GM19397 (cell line): Measurements from ENCODE around the gene BCKDHB.
A peak's percentile ranks its signal among the peaks of the same experiment; 100 is the strongest.
"Not testable (repeated sequence)": the region's sequence is repeated elsewhere in the genome, so short reads cannot be mapped to it uniquely, and the experiment has no call there.

Experiments used
- ATAC-seq: cut with Tn5 transposase; IDR thresholded peaks from one replicate; pipeline ENCODE4 v1.9.1; 2021; ENCODE audit warnings: mild to moderate bottlenecking, moderate library complexity; ENCODE audit not compliant: unreplicated experiment

BCKDHB gene

DNA sequence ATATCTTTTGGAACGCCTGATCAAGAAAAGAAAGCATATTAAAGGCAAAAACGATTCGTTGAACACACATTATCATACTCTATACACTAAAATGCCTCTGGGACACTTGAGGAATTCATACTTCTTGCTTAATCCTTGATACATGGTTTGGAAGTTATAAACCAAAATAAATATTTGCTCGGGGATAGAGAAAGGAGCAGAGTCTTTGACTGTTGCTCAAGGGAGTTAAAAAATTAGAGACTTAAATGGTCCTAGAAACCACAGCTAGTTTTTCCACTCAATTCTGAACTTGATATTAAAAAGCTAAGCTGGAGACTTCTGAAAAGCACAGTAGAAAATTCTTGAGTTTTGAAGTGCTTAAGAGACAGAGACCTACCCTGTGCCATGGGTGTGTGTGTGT lies 98.9 kb downstream of the BCKDHB start:
- no peak for ATAC-seq

DNA sequence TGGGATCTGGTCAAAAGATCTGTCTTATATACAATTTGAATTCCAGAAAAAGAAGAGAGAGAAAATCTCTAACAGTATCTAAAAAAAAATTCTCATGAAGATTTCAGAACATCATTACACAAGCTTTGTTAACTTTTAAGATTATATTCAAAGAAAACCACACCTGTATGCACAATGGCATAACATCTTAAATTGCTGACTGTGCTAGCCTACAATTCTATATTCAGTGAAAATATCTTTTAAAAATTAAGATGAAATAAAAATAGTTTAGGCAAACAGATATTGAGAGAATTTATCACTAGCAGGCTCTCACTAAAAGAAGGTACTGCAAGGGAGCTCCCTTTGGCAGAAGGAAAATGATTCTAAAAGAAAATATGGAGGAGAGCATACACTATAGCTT lies 100.3 kb downstream of the BCKDHB start:
- no peak for ATAC-seq

DNA sequence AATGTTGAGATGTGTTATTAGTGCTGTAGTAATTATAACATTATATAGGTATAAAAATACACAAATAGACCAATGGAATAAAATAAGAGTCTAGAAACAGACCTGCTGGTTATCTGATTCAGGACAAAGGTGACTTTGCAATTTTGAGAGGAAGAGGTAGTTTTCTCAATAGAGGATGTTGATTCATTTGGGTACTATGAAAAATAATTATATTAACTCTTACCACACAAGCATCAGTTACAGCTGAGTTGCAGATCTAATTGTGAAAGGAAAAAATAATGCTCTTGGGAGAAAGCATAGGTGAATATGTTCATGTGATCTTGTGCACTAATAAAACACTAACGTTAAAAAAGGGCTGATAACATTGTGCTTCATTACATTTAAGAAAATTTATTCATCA lies 103.0 kb downstream of the BCKDHB start:
- no peak for ATAC-seq

DNA sequence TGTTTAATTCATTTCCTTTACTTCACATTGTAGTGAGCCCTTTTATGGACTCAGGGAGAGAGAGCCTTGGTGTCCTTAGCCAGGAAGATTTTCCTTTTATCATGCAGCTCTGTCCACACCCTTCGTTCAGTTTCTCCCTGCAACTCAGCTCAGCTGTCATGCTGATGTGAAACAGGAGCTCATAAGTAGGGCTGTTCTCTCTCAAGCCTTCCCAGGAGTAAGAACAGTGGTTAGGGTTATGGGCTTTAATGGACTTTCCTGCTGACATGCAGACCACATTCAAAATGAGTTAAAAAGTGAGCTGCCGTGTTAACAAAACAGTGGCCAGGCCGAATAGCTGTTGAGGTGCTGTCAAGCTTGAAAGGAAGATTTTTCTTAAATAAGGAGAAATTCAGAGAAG lies 104.1 kb downstream of the BCKDHB start:
- no peak for ATAC-seq

DNA sequence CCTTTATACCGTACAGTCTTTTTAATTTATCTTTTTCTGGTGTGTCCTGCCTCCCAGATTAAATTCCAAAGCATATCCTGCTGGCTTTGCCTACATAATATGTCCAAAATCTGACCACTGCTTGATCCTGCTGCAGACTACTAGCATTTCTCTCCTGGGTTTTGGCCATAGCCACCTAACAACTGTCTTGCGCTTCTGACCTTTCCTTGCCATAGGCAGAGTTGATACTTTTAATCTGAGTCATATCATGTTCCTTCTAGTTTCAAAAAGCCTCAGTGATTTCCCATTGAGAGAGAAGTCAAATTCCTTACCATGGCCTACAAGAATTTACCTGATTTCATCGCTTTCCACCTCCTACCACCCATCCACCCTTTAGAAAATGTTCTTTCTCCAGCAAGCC lies 104.8 kb downstream of the BCKDHB start:
- ATAC-seq: no peak

DNA sequence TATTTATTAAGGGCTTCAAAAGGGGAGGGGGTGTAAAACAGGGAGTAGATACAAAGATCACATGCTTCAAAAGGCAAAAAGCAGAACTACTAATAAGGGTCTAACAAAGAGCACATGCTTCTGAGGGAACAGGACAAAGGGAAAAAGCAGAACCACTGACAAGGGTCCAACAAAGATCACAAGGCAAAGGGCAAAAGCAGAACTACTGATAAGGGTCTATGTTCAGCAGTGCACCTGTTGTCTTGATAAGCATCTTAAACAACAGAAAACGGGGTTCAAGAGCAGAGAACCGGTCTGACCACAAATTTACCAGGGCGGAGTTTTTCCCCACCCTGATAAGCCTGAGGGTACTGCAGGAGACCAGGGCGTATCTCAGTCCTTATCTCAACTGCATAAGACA lies 105.4 kb downstream of the BCKDHB start:
- not testable (repeated sequence) for ATAC-seq

DNA sequence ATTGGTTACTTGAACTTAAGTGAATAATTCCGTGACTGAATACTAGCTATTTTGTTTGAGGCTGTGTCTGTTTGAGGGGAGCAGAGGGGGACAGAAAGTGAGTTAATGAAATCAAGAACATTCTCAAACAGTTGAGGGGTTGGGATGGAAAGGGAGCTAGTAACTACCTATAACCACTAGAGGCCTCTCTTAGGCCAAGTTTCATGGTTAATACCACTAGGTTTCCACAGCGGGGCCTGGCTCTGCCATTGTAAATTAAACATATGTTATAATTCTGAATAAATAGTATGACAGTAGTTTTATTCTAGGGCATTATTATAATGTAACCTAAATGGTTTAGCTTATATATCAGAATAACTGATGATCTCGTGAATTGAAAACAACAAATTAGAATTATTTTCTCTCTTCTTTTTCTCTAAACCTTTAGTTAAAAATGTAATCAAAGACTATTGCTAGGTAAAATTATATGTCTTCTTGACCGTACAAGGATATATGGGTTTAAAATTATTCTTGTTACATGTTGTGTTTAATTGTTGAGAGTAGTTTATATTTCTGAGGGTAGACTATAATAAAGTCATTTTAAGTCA lies 108.1 kb downstream of the BCKDHB start:
- ATAC-seq: peak; percentile 81

DNA sequence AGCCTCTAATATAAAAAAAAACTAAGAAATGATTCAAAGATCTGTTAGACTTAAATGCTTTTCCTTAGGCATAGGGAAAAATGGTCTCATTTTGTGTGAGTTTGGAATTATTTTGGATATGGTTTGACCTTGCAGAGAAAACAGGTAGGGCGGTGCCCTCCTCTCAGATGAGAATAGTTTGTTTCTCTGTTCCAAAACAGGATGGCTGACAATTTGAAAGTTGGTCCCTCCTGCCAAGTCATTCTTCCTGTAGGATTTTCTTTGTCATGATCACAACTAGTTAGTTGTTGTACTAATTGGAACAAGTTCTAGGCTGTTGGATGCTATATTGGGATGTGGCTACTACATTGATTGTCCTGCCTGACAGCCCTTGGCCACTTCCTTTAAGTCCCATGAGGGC lies 108.6 kb downstream of the BCKDHB start:
- no peak for ATAC-seq

DNA sequence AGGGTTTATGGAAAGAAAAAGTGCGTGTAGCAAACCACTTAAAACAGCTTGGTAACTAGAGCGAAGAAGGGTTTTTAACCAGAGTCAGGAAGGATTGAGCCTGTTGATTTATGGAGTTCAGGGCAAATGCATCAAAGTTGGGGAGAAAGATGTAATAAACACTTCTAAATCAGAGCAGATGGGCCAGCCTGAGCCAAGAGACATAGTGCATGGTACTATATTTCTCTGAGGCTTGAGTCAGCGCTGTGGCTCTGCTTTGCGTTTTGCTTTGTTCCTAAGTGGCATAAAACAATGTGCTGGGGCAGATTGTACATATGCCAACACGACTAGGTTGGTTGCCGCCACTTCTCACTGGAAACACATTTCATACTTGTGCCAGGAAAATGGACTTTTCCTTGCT lies 111.3 kb downstream of the BCKDHB start:
- no peak for ATAC-seq

DNA sequence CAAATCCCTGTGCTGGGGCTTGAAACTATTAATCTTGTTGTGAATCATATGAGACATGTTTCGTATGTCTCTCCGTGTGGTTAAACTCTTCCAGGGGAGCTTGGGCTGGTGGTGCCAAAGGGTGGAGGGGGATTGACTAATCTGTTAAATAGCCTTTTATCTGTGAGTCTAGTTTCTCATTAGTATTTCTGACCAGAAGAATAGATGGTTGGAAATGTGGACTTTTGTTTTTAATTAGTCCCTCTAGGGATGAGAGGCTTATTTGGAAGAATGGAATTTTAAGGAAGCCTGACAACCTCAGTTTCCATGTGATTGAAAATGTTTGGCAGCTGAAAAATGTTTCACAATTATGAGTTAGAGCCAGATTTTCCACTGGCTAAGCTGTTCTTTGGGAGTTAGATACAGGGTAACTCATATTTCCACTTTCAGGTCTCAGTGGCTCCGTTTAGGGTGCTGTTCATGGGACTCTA lies 117.3 kb downstream of the BCKDHB start:
- no peak for ATAC-seq

DNA sequence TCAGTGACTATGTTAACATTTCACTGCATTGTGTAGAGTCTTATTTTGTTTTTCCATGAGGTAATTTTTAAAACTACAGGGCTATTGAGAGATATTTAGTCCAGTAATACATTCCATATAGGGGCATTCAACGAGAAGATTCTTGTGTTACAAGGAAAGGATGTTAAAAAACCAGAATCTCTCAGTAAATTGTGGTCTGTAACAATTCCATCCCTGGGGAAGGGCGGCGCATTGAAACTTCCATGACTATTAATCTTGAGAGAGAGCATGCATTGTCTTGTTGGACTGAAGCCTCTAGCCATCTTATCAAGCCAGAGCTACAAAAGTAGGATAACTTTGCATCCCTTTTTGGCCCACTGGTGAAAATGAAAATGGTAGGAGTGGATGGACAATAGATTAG lies 119.7 kb downstream of the BCKDHB start:
- no peak for ATAC-seq

DNA sequence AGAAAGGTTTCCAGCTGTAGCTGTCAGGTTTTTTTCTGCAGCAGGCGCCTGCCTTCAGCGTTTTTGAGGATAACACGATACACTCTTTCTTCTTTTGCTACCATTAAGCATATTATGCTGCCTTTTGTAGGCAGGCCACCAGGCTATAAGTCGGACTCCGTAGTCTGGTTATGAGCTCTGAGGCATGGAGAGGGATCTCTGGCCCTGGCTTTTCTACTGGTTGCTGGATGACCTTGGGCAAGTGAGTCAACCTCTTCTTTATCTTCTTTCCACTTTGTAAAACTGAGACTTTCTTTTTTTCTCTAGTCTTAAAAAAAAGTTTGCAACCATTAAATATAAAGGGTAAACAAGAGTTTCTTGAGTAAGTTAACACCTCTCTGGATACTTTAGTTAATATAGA lies 120.2 kb downstream of the BCKDHB start:
- ATAC-seq: no peak

DNA sequence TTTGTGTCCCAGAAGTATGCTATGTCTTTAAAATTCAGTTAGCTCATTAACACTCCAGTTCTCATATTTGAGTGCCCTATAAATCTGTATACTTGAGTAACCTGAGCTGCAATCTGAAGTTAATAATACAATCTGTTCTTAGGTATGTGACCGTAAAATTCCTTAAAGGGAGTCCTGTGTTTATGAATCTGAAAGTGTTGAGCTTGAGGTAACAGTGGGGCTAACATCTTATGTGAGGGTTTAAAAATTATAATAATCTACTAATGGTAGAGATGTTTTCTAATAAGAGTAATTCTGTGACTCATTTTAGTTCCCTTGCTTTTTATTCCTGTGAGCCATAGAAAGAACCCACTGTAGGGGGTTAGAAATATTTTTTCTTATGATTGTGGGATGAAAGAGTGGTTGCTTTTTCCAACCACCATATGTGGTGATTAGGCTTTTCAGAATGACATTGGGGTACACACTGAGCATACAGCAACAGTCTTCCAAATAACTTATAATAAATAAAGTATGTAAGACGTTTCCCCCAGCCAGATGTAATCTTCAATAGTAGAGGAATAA lies 121.2 kb downstream of the BCKDHB start:
- no peak for ATAC-seq

DNA sequence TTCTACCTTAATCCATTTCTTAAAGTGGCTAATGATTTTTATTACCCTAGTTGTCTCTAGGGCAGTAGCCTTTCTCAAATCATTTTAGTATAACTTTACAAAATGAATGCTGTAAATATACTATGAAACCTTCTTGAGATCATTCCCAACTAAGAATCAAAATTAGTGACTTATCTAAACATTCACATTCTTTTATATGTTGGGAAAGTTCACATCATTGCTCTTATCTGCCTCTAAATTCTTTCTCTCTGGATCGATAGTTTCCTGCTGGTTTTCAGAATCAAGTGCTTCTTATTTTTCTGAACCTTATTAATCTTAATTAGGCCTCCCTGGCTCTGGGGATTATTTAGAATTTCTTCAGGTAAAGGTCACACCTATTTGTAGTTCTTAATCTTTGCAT lies 126.8 kb downstream of the BCKDHB start:
- ATAC-seq: no peak

DNA sequence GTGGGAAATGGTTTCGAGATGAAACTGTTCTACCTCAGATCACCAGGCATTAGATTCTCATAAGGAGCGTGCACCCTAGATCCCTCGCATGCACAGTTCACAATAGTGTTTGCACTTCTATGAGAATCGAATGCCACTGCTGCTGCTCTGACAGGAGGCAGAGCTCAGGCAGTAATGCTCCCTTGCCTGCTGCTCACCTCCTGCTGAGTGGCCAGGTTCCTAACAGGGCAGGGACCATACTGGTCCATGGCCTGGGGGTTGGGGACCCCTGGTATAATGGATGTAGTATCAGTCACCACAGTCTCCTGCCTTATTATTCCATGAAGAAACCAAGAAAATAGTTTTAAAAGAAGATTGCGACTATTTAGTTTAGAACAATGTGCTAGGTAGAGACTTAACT lies 127.5 kb downstream of the BCKDHB start:
- ATAC-seq: no peak

DNA sequence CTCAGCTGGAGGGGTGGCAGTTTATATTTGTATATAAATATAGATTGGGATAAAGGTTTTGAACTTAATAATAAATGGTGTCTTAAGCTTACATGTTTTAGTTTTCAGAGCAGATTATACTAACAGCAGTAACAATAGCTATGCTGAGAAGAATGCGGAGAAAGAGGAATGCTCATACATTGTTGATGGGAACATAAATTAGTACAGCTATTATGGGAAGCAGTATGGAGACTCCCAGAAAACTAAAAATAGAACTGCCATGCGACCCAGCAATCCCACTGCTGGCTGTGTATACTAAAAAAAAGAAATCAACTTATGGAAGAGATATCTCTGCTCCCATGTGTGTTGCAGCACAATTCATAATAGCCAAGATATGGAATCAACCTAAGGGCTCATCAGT lies 127.9 kb downstream of the BCKDHB start:
- no peak for ATAC-seq

DNA sequence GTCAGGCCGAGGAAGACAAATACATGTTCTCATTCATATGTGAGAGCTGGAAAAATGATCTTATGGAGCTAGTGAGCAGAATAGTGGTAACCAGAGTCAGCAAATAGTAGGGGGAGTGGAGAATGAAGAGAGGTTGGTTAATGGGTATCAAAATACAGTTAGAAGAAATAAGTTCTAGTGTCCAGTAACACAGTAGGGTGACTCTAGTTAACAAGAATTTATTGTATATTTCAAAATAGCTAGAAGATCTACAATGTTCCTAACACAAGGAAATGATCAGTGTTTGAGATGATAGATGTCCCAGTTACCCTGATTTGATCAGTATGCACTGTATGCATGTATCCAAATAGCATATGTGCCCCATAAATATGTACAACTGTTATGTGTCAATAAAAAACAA lies 128.4 kb downstream of the BCKDHB start:
- no peak for ATAC-seq

DNA sequence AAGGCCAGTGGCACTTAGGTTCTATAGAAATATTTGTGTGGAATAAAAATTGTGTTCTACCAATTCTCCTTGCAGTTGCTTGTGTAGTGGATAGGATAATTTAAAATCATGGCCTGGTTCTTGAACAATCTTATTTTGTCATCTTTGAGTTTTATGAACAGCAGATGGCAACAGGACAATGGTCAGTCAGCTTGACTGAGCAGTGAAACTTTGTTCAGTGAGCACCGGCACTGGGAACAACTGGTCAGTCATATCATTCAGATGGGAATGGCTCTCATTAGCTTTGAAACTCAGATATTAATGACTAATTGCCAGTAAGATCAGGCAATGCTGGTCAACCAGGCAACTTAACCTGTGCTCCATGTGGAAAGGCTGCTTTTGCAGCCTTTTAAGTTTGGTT lies 129.2 kb downstream of the BCKDHB start:
- no peak for ATAC-seq

DNA sequence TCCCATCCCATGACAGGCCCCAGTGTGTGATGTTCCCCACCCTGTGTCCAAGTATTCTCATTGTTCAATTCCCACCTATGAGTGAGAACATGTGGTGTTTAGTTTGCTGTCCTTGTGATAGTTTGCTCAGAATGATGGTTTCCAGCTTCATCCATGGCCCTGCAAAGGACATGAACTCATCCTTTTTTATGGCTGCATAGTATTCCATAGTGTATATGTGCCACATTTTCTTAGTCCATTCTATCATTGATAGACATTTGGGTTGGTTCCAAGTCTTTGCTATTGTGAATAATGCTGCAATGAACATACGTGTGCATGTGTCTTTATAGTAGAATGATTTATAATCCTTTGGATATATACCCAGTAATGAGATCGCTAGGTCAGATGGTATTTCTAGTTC lies 132.3 kb downstream of the BCKDHB start:
- ATAC-seq: not testable (repeated sequence)

DNA sequence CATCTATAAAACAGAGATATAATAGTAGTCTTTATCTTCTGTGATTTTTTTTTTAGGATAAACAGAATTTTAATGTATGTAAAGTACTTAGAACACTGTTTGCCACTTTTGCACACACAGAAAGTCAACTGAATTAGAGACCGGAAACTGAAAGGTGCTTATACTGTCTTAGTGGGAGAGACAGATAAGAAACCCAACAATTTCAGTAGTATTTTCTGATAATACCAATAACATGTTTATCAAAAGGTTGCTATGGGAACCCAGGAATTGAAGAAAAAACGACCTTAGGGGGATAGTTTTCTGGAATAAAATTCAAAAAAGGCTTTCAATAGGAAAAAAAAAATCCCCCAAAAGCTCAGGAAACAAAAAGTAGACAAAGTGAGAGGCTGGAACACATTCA lies 138.6 kb downstream of the BCKDHB start:
- no peak for ATAC-seq

DNA sequence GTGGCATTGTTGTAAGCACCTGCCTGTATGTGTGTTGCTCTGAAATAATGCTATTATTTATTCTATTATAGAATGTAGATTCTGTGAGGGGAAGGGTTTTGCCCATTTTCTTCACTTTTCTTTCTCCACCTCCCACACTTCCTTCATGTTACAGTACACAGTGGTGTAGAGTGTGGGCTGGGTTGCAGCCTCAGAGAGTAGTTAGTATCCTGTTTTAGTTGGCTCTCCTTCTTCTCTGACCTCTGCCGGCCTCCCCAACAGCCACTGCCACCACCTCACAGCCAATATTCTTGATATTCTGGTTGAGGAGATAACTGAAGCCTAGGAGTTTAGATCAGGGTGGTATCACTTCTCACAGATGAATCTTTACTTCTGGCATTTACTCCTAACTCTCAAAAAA lies 143.4 kb downstream of the BCKDHB start:
- no peak for ATAC-seq

DNA sequence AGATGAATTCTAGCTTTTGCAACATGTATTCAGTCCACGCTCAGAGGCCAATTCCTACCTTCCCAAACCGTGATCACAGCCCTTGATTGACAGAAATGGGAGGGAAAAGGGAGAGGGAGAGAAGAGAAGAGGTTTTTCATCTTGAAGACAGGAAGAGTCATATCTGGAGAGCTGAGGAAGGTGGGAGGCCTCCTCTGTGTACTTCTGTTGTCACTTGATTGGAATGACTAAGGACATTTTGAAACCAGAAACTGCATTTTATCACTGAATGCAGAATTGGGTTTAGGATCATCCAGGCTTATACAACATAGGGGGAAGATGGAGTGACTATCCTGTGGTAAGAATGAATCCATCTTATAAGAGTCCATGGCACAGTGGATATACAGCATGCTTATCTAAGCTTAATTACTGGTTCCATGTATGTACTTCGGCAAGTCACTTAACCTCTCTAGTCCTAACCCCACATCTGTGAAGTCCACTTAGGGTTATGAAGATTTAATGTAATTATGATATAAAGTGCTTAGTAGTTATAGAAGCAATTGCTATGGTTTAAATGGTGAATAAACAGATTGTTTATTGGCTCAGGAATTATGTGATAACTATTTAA lies 144.0 kb downstream of the BCKDHB start:
- ATAC-seq: no peak

DNA sequence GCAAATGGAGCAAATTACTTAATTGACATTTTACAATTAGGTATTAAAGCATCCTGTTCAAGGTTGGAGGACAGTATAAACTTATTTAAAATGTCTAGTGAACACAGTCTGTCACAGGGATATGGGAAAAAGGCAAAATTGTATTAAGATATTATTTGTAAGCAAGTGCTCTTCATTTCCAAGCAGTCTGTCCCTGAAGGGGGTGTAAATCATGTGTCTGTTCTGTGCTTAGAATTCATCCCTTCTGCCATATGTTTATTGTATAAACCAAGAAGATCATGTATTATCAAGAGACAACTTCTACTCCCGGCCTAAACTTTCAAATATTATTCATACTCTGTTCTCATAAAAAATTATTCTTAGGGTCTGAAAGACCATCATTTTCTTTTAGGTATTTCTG lies 144.8 kb downstream of the BCKDHB start:
- no peak for ATAC-seq
